ENCODE data around the gene RNF121. TPM values are rescaled to one million over a fixed set of nuclear protein-coding genes. Genes with fewer than 3 reads are reported as not detected.

Gene RNF121
- polyA plus RNA-seq, 3 donors: 46.4 to 46.8 (median 46.4) TPM

- DNase-seq (ENCODE audit: low read depth in 3 of 3, low spot score in 2 of 3): no peak
These were observed 97.2 kb downstream of the RNF121 start for GRCh38 chr11:72026090-72026489.

- no peak for DNase-seq (ENCODE audit: low read depth in 3 of 3, low spot score in 2 of 3)
These were observed 101.7 kb downstream of the RNF121 start for GRCh38 chr11:72030472-72031045.

- no peak for DNase-seq (ENCODE audit: low read depth in 3 of 3, low spot score in 2 of 3)
These were observed 107.8 kb downstream of the RNF121 start for GRCh38 chr11:72036687-72037086.

- DNase-seq (ENCODE audit: low read depth in 3 of 3, low spot score in 2 of 3): no peak
These were observed 108.9 kb downstream of the RNF121 start for GRCh38 chr11:72037554-72038311.

GRCh38 chr11:72038491-72038890 lies 109.6 kb downstream of the RNF121 start:
- no peak for DNase-seq (ENCODE audit: low read depth in 3 of 3, low spot score in 2 of 3)

GRCh38 chr11:72039031-72039855 lies 110.4 kb downstream of the RNF121 start:
- DNase-seq (ENCODE audit: low read depth in 3 of 3, low spot score in 2 of 3): peak in 1 of 3 donors; percentile 38

GRCh38 chr11:72039856-72040401 lies 111.1 kb downstream of the RNF121 start:
- DNase-seq (ENCODE audit: low read depth in 3 of 3, low spot score in 2 of 3): no peak

- DNase-seq (ENCODE audit: low read depth in 3 of 3, low spot score in 2 of 3): peak; percentile 94 to 96 (median 94)
These were observed 111.9 kb downstream of the RNF121 start for GRCh38 chr11:72040491-72041363.

- DNase-seq (ENCODE audit: low read depth in 3 of 3, low spot score in 2 of 3): peak in 2 of 3 donors; percentile 53 to 62
These were observed 112.7 kb downstream of the RNF121 start for GRCh38 chr11:72041364-72042063.

GRCh38 chr11:72042064-72042745 lies 113.4 kb downstream of the RNF121 start:
- no peak for DNase-seq (ENCODE audit: low read depth in 3 of 3, low spot score in 2 of 3)

GRCh38 chr11:72045849-72046248 lies 117.0 kb downstream of the RNF121 start:
- peak in 1 of 3 donors; percentile 41 for DNase-seq (ENCODE audit: low read depth in 3 of 3, low spot score in 2 of 3)

Other genes starting within 250 kb of the RNF121 start
- not detected for gene DEFB108B, start 95.8 kb upstream of the RNF121 start, polyA plus RNA-seq (ENCODE audit: insufficient read length in 3 of 3)
- gene DEFB131B, start 50.6 kb upstream of the RNF121 start, polyA plus RNA-seq (ENCODE audit: insufficient read length in 3 of 3): 1 to 10 TPM in 1 of 3 donors, not detected in 2; 1.1 TPM
- 1 to 10 TPM; 5.6 to 8.1 (median 6.2) TPM for gene XNDC1N, start 452 bp upstream of the RNF121 start, polyA plus RNA-seq (ENCODE audit: insufficient read length in 3 of 3)
- 1 to 10 TPM; 5.7 to 9.0 (median 6.2) TPM for gene IL18BP, start 69.9 kb downstream of the RNF121 start, polyA plus RNA-seq (ENCODE audit: insufficient read length in 3 of 3)
- gene NUMA1, start 151.5 kb downstream of the RNF121 start, polyA plus RNA-seq (ENCODE audit: insufficient read length in 3 of 3): 100 to 1,000 TPM; 234 to 252 (median 235) TPM
- gene LRRC51, start 151.8 kb downstream of the RNF121 start, polyA plus RNA-seq (ENCODE audit: insufficient read length in 3 of 3): 10 to 100 TPM; 23.5 to 25.7 (median 25.3) TPM
- 100 to 1,000 TPM; 108 to 125 (median 118) TPM for gene LAMTOR1, start 174.3 kb downstream of the RNF121 start, polyA plus RNA-seq (ENCODE audit: insufficient read length in 3 of 3)
- not detected for gene TOMT, start 176.9 kb downstream of the RNF121 start, polyA plus RNA-seq (ENCODE audit: insufficient read length in 3 of 3)
- gene ANAPC15, start 183.6 kb downstream of the RNF121 start, polyA plus RNA-seq (ENCODE audit: insufficient read length in 3 of 3): 10 to 100 TPM; 60.8 to 67.2 (median 64.1) TPM
- 1 to 10 TPM; 1.6 to 2.8 (median 1.9) TPM for gene FOLR3, start 206.7 kb downstream of the RNF121 start, polyA plus RNA-seq (ENCODE audit: insufficient read length in 3 of 3)